Activated T-helper 9 cell treated with anti-CD3 and anti-CD28 coated beads, Interleukin-2, amount 50 U/mL, for 16 hours (primary cell): ENCODE data around the gene EIF4H.
"Not testable (repeated sequence)": the region's sequence is repeated elsewhere in the genome, so short reads cannot be mapped to it uniquely, and the experiment has no call there.

Source experiments
- DNase-seq: peaks from one replicate; pipeline ENCODE4 v3.0.0-alpha.2; 2020; ENCODE audit warnings: low read depth

Gene EIF4H

GRCh38 chr7:74173866-74174605 is at the start of gene EIF4H:
Gene EIF4H (plus strand): TSS chr7:74174356. CDS start chr7:74174384, 28 bp downstream.
- peak; percentile 92 for DNase-seq

GRCh38 chr7:74126220-74126880 is 47.8 kb upstream of the EIF4H start:
- DNase-seq: no peak

DNA sequence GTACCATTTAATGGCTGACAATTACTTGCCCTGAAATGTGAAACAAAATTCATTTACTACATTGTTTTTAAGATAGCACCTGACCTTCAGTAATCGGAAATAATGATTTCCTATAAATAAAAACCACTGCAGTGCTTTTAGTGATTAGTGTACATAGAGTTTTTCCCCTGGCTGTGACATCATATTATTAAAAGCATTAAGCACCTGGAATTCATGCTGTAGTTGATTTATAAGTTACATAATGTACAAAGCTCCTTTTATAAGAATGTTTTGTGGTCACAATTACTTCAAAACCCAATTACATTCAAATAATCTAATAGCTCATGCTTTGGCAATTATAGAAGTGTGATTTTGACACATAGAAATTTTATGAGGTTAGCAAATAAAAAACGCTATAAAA is 44.3 kb upstream of the EIF4H start:
- DNase-seq: no peak

GRCh38 chr7:74130518-74130917 is 43.6 kb upstream of the EIF4H start:
- no peak for DNase-seq

- no peak for DNase-seq
These were observed 40.0 kb upstream of the EIF4H start for GRCh38 chr7:74134117-74134620.

DNA sequence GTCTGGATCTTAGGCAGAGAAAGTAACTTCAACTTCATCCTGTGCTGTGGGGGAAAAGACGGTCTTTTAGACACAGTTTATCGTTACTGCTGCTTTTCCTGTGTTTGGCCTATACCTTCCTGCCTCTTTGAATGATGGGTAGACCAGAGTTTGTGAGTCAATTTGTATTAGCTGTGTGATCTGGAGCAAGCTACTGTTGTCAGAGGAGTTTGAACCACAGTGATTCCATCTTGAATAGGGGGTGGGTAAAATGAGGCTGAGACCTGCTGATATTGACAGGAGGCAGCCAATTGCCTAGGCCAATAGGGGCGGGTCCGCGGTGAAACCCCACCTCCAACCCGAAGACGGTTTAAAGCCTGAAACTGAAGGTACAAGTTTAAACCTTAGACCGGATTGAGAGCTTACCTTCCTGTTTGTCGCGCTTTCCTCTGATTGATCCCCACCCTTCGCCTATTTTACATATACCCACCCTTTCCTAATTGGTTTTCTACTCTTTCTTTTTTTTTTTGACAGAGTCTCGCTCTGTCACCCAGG is 35.8 kb upstream of the EIF4H start:
- no peak for DNase-seq

- DNase-seq: no peak
These were observed 35.0 kb upstream of the EIF4H start for GRCh38 chr7:74138945-74139843.

DNA sequence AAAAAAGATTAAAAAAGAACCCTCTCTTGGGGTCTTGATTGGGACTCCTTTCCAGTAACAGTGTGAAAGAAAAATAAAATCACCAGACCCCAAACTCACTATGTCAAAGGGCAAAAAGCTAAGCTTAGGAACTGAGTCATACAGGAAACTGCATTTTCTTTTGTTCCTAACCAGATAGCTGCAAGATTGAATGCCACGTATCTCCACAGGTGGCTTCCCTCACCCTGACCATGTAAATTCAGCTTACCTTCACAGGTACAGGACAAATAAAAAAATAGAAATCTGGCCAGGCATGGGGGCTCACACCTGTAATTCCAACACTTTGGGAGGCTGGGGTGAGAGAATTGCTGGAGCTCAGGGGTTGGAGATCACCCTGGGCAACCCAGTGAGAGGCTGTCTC is 32.5 kb upstream of the EIF4H start:
- no peak for DNase-seq

DNA sequence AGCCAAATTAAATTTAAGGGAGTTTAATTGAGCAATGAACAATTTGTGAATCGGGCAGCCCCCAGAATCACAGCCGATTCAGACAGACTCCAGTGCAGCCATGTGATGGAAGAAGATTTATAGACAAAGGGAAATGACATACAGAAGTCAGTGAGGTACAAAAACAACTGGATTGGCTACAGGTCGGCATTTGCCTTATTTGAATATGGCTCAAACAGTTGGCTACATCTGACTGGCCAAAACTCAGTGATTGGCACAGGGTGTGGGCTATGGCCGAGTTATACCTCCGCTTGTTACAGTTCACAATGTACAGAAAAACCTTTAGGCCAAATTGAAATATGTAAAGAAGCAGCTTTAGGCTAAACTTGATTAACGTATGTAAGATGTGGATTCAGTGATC is 30.8 kb upstream of the EIF4H start:
- DNase-seq: no peak

GRCh38 chr7:74148491-74148890 is 25.7 kb upstream of the EIF4H start:
- no peak for DNase-seq

DNA sequence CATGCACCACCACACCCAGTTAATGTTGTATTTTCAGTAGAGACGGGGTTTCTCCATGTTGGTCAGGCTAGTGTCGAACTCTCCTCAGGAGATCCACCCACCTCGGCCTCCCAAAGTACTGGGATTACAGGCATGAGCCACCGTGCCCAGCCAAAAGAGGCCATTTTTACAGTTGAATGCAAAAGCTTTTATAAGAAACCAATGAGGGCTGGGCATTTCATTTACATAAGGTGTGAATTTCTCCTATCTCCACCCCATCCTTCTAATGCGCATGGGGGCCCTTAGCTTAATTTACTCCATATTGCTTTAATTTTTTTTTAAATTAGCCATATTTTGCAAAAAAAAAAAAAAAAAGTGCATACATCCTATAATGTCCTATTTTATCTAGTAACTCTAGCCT is 25.1 kb upstream of the EIF4H start:
- no peak for DNase-seq

DNA sequence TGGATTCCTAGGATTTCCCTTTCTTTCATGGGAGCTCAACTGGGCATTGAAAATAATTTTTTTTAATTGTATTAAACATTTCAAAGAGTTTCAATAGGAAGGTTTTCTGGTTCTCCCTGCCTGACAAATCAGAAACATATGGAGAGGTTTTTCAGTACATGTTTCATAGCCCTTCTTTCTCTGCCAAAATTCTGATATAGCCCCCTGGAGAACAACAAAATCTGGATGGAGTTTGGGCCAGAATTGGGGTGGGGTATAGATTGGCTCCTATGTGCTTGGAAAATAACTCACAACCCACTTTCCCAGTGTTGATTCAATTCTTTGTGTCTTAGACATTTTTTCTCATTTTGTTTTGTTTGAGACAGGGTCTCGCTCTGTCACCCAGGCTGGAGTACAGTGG is 24.6 kb upstream of the EIF4H start:
- DNase-seq: no peak

DNA sequence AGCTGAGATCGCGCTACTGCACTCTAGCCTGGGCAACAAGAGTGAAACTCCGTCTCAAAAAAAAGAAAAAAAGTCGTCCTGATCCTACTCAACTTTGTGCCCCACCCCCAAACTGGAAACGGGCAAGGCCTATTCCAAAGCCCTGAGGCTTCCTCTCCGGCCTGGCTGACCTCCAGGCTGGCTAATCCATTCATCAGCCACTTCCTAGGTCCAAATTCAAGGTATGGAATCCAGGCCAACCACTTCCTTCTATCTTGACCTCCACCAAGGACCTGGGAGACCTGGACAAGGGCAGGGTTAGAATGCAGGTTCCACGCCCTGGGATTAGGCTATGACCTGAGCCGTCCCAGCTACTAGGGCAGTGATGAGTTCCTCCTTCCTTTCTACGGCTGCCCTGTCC is 20.4 kb upstream of the EIF4H start:
- no peak for DNase-seq

- no peak for DNase-seq
These were observed 18.3 kb upstream of the EIF4H start for GRCh38 chr7:74155810-74156395.

- no peak for DNase-seq
These were observed 16.6 kb upstream of the EIF4H start for GRCh38 chr7:74157605-74158004.

DNA sequence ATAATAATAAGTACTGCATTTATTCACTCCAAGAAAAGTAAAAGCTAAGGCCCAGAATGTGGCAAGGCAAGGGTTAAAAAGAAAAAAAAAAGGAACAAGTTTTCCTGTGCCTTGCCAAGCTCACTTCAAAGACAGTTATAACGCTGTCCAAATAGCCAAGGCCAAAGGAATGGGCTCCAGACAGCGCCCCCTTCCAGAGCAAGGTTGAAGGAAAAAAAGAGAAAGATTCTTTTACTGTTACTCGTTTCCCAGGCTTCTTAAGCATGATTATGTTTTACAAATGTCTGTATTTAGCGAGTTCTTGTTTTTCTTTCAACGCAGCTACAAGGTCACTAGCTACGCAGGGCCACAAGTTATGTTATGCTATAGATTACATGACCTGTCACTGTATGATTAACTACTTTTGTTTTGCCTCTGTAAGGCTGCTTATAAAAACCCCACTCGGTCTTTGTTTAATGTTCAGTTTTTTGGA is 9.1 kb upstream of the EIF4H start:
- no peak for DNase-seq

- DNase-seq: no peak
These were observed 8.1 kb upstream of the EIF4H start for GRCh38 chr7:74165867-74166593.

DNA sequence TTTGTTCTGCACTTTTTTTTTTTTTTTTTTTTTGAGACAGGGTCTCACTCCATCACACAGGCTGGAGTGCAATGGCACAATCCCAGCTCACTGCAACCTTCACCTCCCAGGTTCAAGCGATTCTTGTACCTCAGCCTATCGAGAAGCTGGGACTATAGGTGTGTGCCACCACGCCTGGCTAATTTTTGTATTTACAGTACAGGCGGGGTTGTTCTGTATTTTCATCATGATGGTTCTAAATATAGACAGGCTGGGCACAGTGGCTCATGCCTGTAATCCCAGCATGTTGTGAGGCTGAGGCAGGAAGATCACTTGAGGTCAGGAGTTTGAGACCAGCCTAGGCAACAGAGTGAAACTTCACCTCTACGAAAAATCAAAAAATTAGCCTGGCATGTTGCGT is 6.8 kb upstream of the EIF4H start:
- not testable (repeated sequence) for DNase-seq

- no peak for DNase-seq
These were observed 1.1 kb upstream of the EIF4H start for GRCh38 chr7:74173074-74173473.

DNA sequence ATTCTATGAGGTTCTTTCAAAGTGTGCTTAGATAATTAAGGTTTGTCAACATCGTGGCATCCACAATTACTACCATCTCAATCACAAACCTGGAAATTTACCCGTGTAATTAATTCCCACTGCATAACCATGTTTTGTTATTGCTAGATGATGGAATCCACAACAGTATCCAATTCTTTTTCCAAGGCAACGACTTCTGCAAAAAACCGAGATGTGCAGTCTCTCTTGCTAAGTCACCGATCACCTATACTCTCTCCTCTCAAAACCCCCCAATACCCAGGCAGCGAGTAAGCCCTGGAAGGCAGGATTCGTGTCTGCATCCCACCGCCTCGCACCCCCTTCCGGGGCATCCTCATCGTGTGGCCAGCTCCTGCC is 678 bp upstream of the EIF4H start:
- DNase-seq: no peak

DNA sequence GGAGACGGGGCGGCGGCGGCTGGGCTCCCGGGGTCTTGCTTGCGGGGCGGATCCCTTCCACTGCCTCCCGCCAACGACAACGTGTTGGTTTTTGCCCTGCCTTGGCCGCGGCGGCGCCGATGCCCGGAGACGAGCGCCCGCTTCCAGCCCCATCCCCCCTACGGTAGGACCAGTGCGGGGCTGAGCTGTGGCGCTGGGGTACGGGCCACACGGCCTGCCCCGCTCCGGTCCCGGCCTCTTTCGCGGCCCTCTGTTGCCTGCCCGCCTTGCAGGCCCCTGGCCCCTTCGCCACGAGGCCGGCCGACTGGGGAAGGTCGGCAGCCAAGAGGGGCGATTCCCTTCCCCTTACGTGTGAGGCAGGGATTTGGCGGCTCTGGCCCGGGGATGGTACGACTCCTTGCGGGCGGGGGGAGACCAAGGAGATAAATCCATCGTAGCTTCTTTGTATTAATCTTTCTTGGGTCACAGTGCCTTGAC is 488 bp downstream of the EIF4H start:
- DNase-seq: peak; percentile 21
